Sigmoid colon (tissue), 4 donors: ENCODE measurements around the gene KLHL8.

ENCODE experiments used
- CTCF ChIP-seq, 4 experiments: fragments of 450-650 bp in 3 of 4; fragments of 200-600 bp in 1 of 4; IDR thresholded peaks; one replicate each; pipeline ENCODE4 v1.5.1; 2016 to 2019; ENCODE audit warnings: antibody characterized with exemption in 4 of 4, mild to moderate bottlenecking in 3 of 4, moderate library complexity in 2 of 4
- EP300 ChIP-seq, 4 donors: sonication (generic); formaldehyde crosslinking; IDR thresholded peaks; one replicate each; pipeline ENCODE4 v1.6.1; 2017; ENCODE audit warnings: antibody characterized with exemption in 4 of 4
- POLR2A ChIP-seq, 2 donors: fragments of 450-650 bp; IDR thresholded peaks; one replicate each; pipeline ENCODE4 v1.6.1; 2016; ENCODE audit warnings: antibody characterized with exemption in 2 of 2, mild to moderate bottlenecking in 2 of 2, moderate library complexity in 2 of 2
- POLR2AphosphoS5 ChIP-seq, 4 donors: sonication (generic); formaldehyde crosslinking; IDR thresholded peaks; one replicate each; pipeline ENCODE4 v1.6.1; 2017; ENCODE audit warnings: antibody characterized with exemption in 4 of 4

- TF ChIP-seq CTCF (IDR thresholded peaks at IDR 0.05) (no peak), POLR2AphosphoS5 (IDR thresholded peaks at IDR 0.05) (no peak), POLR2A (IDR thresholded peaks at IDR 0.05) (no peak), EP300 (IDR thresholded peaks at IDR 0.05) (no peak)
Observed at GRCh38 chr4:87228262-87228860, 7.9 kb upstream of the KLHL8 start.
